GM23338 (cell line): Measurements from ENCODE around the gene CNPPD1.

Experiments
- EZH2 ChIP-seq: fragments of 200-600 bp; sonication (generic); IDR thresholded peaks from one replicate; pipeline ENCODE4 v1.8.0; 2017; ENCODE audit warnings: antibody characterized with exemption, mild to moderate bottlenecking, low read depth; ENCODE audit not compliant: unreplicated experiment
- POLR2AphosphoS5 ChIP-seq: IDR thresholded peaks from 2 replicates; pipeline ENCODE4 v1.6.1; 2016; ENCODE audit warnings: antibody characterized with exemption, low read depth
- TF ChIP-seq, protein P1 (sequence below), 2 experiments: fragments of 200-600 bp in 1 of 2; sonication (generic) in 1 of 2; conservative IDR thresholded peaks; 2 replicates each; pipeline versions ENCODE4 v1.5.1 to v1.6.1; 2016 to 2017; ENCODE audit warnings: antibody characterized with exemption in 2 of 2, low read depth in 2 of 2, mild to moderate bottlenecking in 2 of 2, moderate library complexity in 1 of 2

DNA sequence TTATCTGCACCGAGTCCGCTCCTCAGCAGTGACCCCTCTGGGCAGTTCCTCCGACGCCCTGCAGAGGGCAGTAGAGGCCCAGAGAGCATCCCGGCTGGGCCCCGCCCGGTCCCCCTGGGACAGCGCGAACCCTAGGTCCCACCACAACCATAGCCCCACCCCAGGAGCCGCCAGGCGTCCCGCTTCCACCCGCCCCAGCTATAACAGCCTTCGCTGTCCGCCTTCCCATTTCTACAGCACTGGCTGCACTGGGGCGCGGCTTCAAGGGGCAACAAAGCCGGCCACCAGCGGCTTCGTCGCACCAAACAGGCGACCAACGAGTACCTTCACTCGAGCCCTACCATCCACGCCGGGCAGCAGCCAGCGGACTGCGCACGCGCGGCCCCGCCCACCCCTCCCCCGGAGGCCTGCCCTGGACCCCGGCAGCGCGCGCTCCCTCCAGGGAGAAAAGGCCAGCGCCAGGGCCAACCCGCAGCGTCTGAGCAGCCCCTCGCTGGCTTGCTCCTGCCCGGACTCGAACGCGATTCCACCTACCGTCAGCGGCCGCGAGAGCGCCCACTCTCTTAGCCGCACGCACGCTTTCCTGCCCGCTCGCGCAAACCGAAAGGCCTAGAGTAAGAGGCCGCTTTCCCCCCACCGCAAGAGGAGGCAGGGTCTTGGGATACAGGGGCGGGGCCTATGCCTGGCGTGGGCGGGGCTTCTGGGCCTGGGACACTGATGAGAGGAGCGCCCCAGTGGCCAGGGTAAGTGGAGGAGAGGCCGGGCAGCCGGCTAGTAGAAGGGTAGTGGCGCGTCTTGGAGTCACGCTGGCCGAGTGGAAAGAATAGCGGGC lies 16.3 kb downstream of the CNPPD1 start, which contains the start of gene NHEJ1:
- TF ChIP-seq, protein P1, sequence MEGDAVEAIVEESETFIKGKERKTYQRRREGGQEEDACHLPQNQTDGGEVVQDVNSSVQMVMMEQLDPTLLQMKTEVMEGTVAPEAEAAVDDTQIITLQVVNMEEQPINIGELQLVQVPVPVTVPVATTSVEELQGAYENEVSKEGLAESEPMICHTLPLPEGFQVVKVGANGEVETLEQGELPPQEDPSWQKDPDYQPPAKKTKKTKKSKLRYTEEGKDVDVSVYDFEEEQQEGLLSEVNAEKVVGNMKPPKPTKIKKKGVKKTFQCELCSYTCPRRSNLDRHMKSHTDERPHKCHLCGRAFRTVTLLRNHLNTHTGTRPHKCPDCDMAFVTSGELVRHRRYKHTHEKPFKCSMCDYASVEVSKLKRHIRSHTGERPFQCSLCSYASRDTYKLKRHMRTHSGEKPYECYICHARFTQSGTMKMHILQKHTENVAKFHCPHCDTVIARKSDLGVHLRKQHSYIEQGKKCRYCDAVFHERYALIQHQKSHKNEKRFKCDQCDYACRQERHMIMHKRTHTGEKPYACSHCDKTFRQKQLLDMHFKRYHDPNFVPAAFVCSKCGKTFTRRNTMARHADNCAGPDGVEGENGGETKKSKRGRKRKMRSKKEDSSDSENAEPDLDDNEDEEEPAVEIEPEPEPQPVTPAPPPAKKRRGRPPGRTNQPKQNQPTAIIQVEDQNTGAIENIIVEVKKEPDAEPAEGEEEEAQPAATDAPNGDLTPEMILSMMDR (conservative IDR thresholded peaks at IDR 0.05; ENCODE audit: low read depth in 2 of 2), result peak; percentile 89 to 91
- TF ChIP-seq POLR2AphosphoS5 (peak; percentile 88), EZH2 (no peak)
